ENCODE data around the gene PTPRM. TPM values are rescaled to one million over a fixed set of nuclear protein-coding genes. Genes with fewer than 3 reads are reported as not detected.

Gene PTPRM
- total RNA-seq, 1 experiment from 2014 or later: 14.5 TPM

- ChIA-PET POLR2A (no interaction called here), RAD21 (ENCODE audit: low non-redundant PET in 1 of 2, low total read pairs in 2 of 2, uncharacterized antibody in 2 of 2, unreplicated experiment in 2 of 2) (no interaction called here), CTCF (no interaction called here)
- no peak for TF ChIP-seq ELF1 (IDR thresholded peaks at IDR 0.05; ENCODE audit: borderline replicate concordance, low read depth)
- TF ChIP-seq YY1 (IDR thresholded peaks at IDR 0.05; ENCODE audit: extremely low read depth, insufficient replicate concordance, low read depth, low read length): no peak
- TF ChIP-seq SP1 (IDR thresholded peaks at IDR 0.05; ENCODE audit: low read depth): no peak
- TF ChIP-seq ZBTB33 (IDR thresholded peaks at IDR 0.05; ENCODE audit: extremely low read depth, insufficient replicate concordance, low read length): no peak
- TF ChIP-seq ATF3 (IDR thresholded peaks at IDR 0.05): no peak
- no peak for TF ChIP-seq CBX3 (IDR thresholded peaks at IDR 0.05; ENCODE audit: low read depth)
- TF ChIP-seq FOSL1 (IDR thresholded peaks at IDR 0.05; ENCODE audit: low read depth): no peak
- no peak for TF ChIP-seq POLR2AphosphoS5 (IDR thresholded peaks at IDR 0.05; ENCODE audit: low read depth, low read length)
- TF ChIP-seq TCF7L2 (IDR thresholded peaks at IDR 0.05; ENCODE audit: borderline replicate concordance, extremely low read depth, insufficient read depth, insufficient read length): no peak
- TF ChIP-seq EZH2 (IDR thresholded peaks at IDR 0.05): no peak
- TF ChIP-seq SIN3A (IDR thresholded peaks at IDR 0.05; ENCODE audit: low read depth): no peak
- H3K79me2 ChIP-seq (ENCODE audit: insufficient read depth, low read length): no peaks in the 10 kb centered on the region
- ATAC-seq (no peak), DNase-seq (ENCODE audit: low read depth, low spot score) (no peak)
- H3K9ac ChIP-seq (ENCODE audit: low read length): no peak overlapping the region
- no peaks in the 10 kb centered on the region for H3K36me3 ChIP-seq (ENCODE audit: control insufficient read depth in 1 of 2, insufficient read depth in 2 of 2, low read length in 2 of 2)
- no peaks in the 10 kb centered on the region for H3K27me3 ChIP-seq (ENCODE audit: insufficient read depth, low read length)
- H3K4me1 ChIP-seq (ENCODE audit: control insufficient read depth in 1 of 2, insufficient read depth in 2 of 2, low read length in 2 of 2): peaks cover 5 to 7% of the 10 kb centered on the region in 2 experiments; a peak in 1 of 4 replicates
- no peak overlapping the region for H3K4me2 ChIP-seq (ENCODE audit: low read length)
- H2AFZ ChIP-seq (ENCODE audit: low read depth, low read length, poor library complexity, severe bottlenecking): no peak overlapping the region
- H3K4me3 ChIP-seq (replicated peaks in 1 of 2; ENCODE audit: low read depth in 1 of 2, low read length in 2 of 2): no peak overlapping the region
- no peak overlapping the region for H3K27ac ChIP-seq (ENCODE audit: low read depth, low read length)
- no peaks in the 10 kb centered on the region for H4K20me1 ChIP-seq (ENCODE audit: insufficient read depth)
- H3K9me3 ChIP-seq (ENCODE audit: control insufficient read depth in 1 of 2, insufficient read depth in 1 of 2, low read depth in 1 of 2, low read length in 2 of 2): no peaks in the 10 kb centered on the region
- intact Hi-C loops (cut with micrococcal nuclease): no loop called here
- H3K9me2 ChIP-seq (ENCODE audit: insufficient read depth): no peaks in the 10 kb centered on the region
- no TSS peak for BruUV-seq (replicated peaks)
These were observed 690.8 kb downstream of the PTPRM start for GRCh38 chr18:8257851-8258434.

All from HCT116 (cell line).